Upper lobe of left lung (tissue), 6 donors: ENCODE measurements around the gene IL4. TPM values are rescaled to one million over a fixed set of nuclear protein-coding genes. Genes with fewer than 3 reads are reported as not detected.

Experiments
- ATAC-seq, 2 donors: fragments of 200-7000 bp; cut with Tn5 transposase; one replicate each; pipeline ENCODE4 v1.9.1; 2022; ENCODE audit warnings: mild to moderate bottlenecking in 2 of 2, moderate library complexity in 2 of 2; ENCODE audit not compliant: low FRiP score in 2 of 2
- DNase-seq, 2 donors: peaks; one replicate each; pipeline ENCODE4 v3.0.0-alpha.2; 2019 to 2020
- H3K27ac ChIP-seq, 4 donors: fragments of 200-600 bp; sonication (generic); one replicate each; pipeline ENCODE4 v1.5.1; 2016 to 2019
- H3K27me3 ChIP-seq, 4 donors: fragments of 200-600 bp; sonication (generic); one replicate each; pipeline ENCODE4 v1.5.1; 2017 to 2019
- H3K36me3 ChIP-seq, 4 donors: fragments of 200-600 bp; sonication (generic); one replicate each; pipeline ENCODE4 v1.5.1; 2016 to 2019
- H3K4me1 ChIP-seq, 4 donors: fragments of 200-600 bp; sonication (generic); one replicate each; pipeline ENCODE4 v1.5.1; 2018 to 2019
- H3K4me3 ChIP-seq, 4 donors: fragments of 200-600 bp; sonication (generic); one replicate each; pipeline ENCODE4 v1.5.1; 2017 to 2019; ENCODE audit warnings: mild to moderate bottlenecking in 2 of 4, moderate library complexity in 1 of 4
- H3K9me3 ChIP-seq, 4 donors: fragments of 200-600 bp; sonication (generic); one replicate each; pipeline ENCODE4 v1.5.1; 2018 to 2019
- CTCF ChIP-seq, 6 experiments: fragments of 450-650 bp in 4 of 6; fragments of 200-600 bp in 2 of 6; sonication (generic) in 2 of 6; IDR thresholded peaks; one replicate each; pipeline ENCODE4 v1.5.1; 2016 to 2019; ENCODE audit warnings: antibody characterized with exemption in 6 of 6
- EP300 ChIP-seq, 4 donors: sonication (generic); formaldehyde crosslinking; IDR thresholded peaks; one replicate each; pipeline ENCODE4 v1.5.1; 2017; ENCODE audit warnings: antibody characterized with exemption in 4 of 4, control low read depth in 2 of 4
- POLR2A ChIP-seq, 4 donors: fragments of 450-650 bp; IDR thresholded peaks; one replicate each; pipeline ENCODE4 v1.5.1; 2016 to 2017; ENCODE audit warnings: antibody characterized with exemption in 4 of 4, mild to moderate bottlenecking in 2 of 4
- POLR2AphosphoS5 ChIP-seq, 2 donors: sonication (generic); formaldehyde crosslinking; IDR thresholded peaks; one replicate each; pipeline ENCODE4 v1.5.1; 2017; ENCODE audit warnings: antibody characterized with exemption in 2 of 2
- WGBS, 2 donors: methylation state at CpG; one replicate each; pipeline ENCODE4 v1.1.5; 2017 to 2018; 5-methylcytosine and 5-hydroxymethylcytosine counted together
- total RNA-seq, 6 donors: library from RNA; depleted of rRNA in 4 of 6; stranded (reverse); fragments of >200 nt in 4 of 6; gene quantifications; one replicate each; pipeline versions ENCODE4 v1.1.0 to v1.2.1, GENCODE V29; 2016 to 2021
- donor health status: DM: no; HTN: no; CAD: no; lungs with moderate emphysema.
- donor health status: DM: no; HTN: yes; CAD: no; lungs with severe emphysema.

IL4 gene
- total RNA-seq, 6 donors from 2014 or later = not detected

- H3K4me1 ChIP-seq = no peaks in the 10 kb centered on the region
- H3K27me3 ChIP-seq = no peaks in the 10 kb centered on the region
- no peaks in the 10 kb centered on the region for H3K9me3 ChIP-seq
- no peak overlapping the region for H3K27ac ChIP-seq
- no peak overlapping the region for H3K4me3 ChIP-seq
- 96 to 97% methylated on average over 5 of the region's 5 CpGs for whole genome bisulfite sequencing, 2 donors
- TF ChIP-seq CTCF (IDR thresholded peaks at IDR 0.05) (no peak), POLR2A (IDR thresholded peaks at IDR 0.05) (no peak), EP300 (IDR thresholded peaks at IDR 0.05) (no peak), POLR2AphosphoS5 (IDR thresholded peaks at IDR 0.05) (no peak)
- DNase-seq (no peak), ATAC-seq (no peak)
- peaks cover 0 to 10% (median 0%) of the 10 kb centered on the region in 4 donors for H3K36me3 ChIP-seq
These were observed 44.9 kb downstream of the IL4 start for GRCh38 chr5:132718544-132719312.

- WGBS, 2 donors = 92 to 93% methylated on average over 2 of the region's 2 CpGs
- Histone ChIP-seq H3K4me3 (no peak overlapping the region), H3K4me1 (no peaks in the 10 kb centered on the region), H3K36me3 (peaks cover 0 to 11% (median 0%) of the 10 kb centered on the region in 4 donors), H3K27me3 (no peaks in the 10 kb centered on the region), H3K27ac (no peak overlapping the region), H3K9me3 (no peaks in the 10 kb centered on the region)
- no peak for TF ChIP-seq POLR2AphosphoS5 (IDR thresholded peaks at IDR 0.05)
- TF ChIP-seq EP300 (IDR thresholded peaks at IDR 0.05) = no peak
- TF ChIP-seq POLR2A (IDR thresholded peaks at IDR 0.05) = no peak
- TF ChIP-seq CTCF (IDR thresholded peaks at IDR 0.05) = no peak
- DNase-seq (no peak), ATAC-seq (no peak)
These were observed 52.0 kb downstream of the IL4 start for GRCh38 chr5:132725745-132726144.

GRCh38 chr5:132729896-132730295, 56.1 kb downstream of the IL4 start:
- ATAC-seq = no peak
- no peaks in the 10 kb centered on the region for H3K27me3 ChIP-seq
- TF ChIP-seq POLR2AphosphoS5 (IDR thresholded peaks at IDR 0.05) (no peak), EP300 (IDR thresholded peaks at IDR 0.05) (no peak), CTCF (IDR thresholded peaks at IDR 0.05) (no peak), POLR2A (IDR thresholded peaks at IDR 0.05) (no peak)
- peak in 1 of 2 donors; percentile 17 for DNase-seq
- H3K27ac ChIP-seq = no peak overlapping the region
- no peak overlapping the region for H3K4me3 ChIP-seq
- peaks cover 0 to 14% (median 0%) of the 10 kb centered on the region in 4 donors for H3K36me3 ChIP-seq
- no peaks in the 10 kb centered on the region for H3K4me1 ChIP-seq
- 89 to 95% methylated on average over 10 of the region's 10 CpGs for WGBS, 2 donors
- H3K9me3 ChIP-seq = no peaks in the 10 kb centered on the region

Other genes starting within 250 kb of the IL4 start
- 10 to 100 TPM; 42.1 to 94.3 (median 79.3) TPM for gene IRF1, start 183.2 kb upstream of the IL4 start, total RNA-seq
- 1 to 10 TPM in 1 of 6 donors, not detected in 5; 1.2 TPM for gene IL5, start 130.5 kb upstream of the IL4 start, total RNA-seq
- gene RAD50, start 117.0 kb upstream of the IL4 start, total RNA-seq = 100 to 1,000 TPM in 1 of 6 donors, 10 to 100 TPM in 5; 26.2 to 105 (median 33.3) TPM
- gene IL13, start 15.8 kb upstream of the IL4 start, total RNA-seq = 1 to 10 TPM in 1 of 6 donors, under 1 TPM in 1, not detected in 4; 0.49 to 1.0 TPM
- gene KIF3A, start 63.6 kb downstream of the IL4 start, total RNA-seq = 10 to 100 TPM; 10.3 to 22.3 (median 17.0) TPM
- under 1 TPM in 5 of 6 donors, not detected in 1; 0.26 to 0.84 (median 0.46) TPM for gene CCNI2, start 73.4 kb downstream of the IL4 start, total RNA-seq
- 10 to 100 TPM; 26.3 to 41.5 (median 31.5) TPM for gene SEPTIN8, start 103.2 kb downstream of the IL4 start, total RNA-seq
- 1 to 10 TPM in 1 of 6 donors, under 1 TPM in 4, not detected in 1; 0.30 to 1.0 (median 0.55) TPM for gene SOWAHA, start 139.3 kb downstream of the IL4 start, total RNA-seq
- gene SHROOM1, start 156.7 kb downstream of the IL4 start, total RNA-seq = 10 to 100 TPM in 5 of 6 donors, 1 to 10 TPM in 1; 7.7 to 27.6 (median 20.0) TPM
- gene GDF9, start 192.5 kb downstream of the IL4 start, total RNA-seq = 1 to 10 TPM in 2 of 6 donors, under 1 TPM in 2, not detected in 2; 0.23 to 1.1 (median 0.66) TPM
- 100 to 1,000 TPM in 3 of 6 donors, 10 to 100 TPM in 3; 44.6 to 327 (median 103) TPM for gene UQCRQ, start 192.7 kb downstream of the IL4 start, total RNA-seq
- gene LEAP2, start 199.7 kb downstream of the IL4 start, total RNA-seq = 1 to 10 TPM in 3 of 6 donors, under 1 TPM in 3; 0.61 to 2.2 (median 0.89) TPM